NCI-H510A treated with DMSO at 0.1 percent for 48 hours (cell line): ENCODE measurements around the gene ANTXRL.
"Not testable (repeated sequence)": the region's sequence is repeated elsewhere in the genome, so short reads cannot be mapped to it uniquely, and the experiment has no call there.

Experiments
- DNase-seq: peaks from one replicate; lab custom pipeline; 2025; lab: John Stamatoyannopoulos, UW

Gene ANTXRL

DNA sequence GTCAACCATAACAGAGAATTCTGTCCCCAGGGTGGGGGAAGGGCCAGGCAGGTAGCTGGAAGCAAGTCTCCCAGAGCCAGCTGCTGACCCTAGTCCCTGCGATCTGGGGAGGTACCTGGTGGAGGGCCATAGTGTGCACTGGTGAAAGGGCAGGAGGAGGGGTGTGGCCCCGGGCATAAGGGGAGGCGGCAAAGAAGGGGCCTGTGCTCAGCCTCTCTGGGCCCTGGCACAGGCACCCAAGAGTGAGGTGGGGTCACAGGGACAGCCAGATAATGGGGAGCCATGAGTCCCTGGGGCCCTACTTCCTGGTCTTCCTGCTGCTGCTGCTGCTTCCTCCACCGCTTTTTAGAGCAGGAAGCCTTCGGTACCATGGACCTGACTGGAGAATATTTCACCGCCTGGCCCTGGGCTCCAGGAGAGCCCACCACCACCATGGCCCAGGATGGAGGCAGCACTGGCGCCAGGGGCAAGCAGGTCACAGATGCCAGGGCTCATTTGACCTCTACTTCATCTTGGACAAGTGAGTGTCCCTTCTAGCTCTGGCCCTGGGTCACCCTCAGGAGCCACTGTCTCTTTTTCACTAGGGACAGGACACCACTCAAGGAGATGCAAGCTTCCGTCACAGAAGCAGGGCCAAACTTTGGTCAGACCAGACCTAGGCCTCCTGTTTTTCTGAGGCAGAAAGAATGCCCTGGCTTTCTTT, at the start of gene ANTXRL:
Gene ANTXRL, plus strand, starts transcription at position 7 of the 703 bp plus-strand sequence. Its CDS starts 266 bp downstream, at position 273.
- DNase-seq, result no peak

DNA sequence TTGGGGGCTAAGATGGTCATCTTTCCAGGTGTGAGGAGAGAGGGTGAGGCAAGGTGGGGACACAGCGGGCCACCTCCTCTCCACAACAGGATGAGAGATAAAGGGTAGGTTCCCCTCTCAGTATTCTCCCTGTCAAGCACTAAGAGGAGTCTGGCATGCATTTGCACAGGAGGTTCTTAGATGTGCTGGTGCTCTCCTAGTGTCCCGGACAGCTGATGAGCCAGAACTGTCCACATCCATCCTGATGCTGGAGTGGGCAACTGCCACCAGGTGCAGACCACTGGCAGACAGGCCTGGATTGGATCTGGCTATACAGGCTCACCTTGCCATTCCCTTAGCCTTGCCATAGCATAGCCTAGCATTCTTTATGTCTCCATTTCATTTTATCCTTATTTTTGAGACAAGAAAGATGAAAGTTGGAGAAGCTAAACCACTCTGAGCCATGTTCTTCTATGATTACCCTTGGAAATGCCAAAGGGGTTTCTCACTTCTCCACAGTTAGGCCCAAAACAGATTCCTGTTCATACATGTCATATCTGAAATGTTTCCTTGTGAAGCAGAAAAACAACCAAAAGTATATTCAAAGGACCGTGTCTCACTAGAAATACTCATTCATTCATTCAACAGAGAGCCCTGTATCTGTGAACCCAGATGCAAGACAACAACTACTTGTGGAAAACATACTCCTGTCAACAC, 48.8 kb upstream of the ANTXRL start:
- DNase-seq, result no peak

DNA sequence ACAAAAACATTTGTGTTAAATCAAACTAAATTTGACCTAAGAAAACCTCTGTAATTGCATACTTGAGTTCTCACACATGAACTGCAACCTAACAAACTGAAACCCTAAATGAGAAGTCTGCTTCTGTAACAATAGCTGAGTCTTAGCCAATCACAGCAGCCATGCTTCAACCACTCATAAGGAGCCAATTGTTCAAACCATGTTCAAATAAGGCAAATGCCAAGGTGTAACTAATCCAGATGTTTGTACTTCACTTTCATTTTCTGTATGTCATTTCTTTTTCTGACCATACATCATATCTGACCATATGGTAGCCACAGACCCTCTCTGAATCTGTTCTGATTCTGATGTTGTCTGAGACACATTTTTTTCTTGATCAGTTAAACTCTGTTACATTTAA, 47.5 kb upstream of the ANTXRL start:
- DNase-seq, result no peak

DNA sequence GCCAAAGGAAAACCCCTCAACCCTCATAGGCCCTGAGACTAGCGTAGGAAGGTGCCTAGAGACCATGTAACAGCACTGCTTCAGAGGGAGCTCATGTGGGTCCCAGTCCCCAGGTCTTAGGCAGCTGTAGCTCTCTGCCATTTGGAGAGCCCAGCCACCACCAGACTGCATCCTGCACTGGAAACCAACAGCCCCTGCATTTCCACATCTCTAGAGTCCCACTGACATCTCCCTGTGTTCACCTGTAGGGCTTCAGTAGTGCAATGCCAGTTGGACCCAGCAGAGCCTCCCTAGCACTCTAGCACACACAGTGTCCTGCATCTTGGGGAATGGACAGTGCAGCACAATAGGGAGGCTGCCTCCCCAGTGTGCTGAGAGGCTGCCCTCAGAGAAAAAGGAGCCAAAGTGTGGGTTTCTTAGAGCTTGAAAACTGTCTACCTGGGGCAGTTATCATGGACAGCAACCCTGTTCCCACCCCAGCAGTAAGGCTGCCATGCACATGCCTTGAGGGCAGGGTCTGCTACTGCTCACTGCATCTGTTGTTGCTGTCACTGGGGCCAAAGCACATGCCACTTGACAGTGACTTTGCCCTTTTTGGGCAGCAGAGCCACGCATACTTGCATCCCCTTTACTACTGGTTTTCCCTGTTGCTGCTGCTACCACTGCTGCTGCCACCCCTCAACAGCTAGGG, 46.7 kb upstream of the ANTXRL start:
- no peak for DNase-seq

DNA sequence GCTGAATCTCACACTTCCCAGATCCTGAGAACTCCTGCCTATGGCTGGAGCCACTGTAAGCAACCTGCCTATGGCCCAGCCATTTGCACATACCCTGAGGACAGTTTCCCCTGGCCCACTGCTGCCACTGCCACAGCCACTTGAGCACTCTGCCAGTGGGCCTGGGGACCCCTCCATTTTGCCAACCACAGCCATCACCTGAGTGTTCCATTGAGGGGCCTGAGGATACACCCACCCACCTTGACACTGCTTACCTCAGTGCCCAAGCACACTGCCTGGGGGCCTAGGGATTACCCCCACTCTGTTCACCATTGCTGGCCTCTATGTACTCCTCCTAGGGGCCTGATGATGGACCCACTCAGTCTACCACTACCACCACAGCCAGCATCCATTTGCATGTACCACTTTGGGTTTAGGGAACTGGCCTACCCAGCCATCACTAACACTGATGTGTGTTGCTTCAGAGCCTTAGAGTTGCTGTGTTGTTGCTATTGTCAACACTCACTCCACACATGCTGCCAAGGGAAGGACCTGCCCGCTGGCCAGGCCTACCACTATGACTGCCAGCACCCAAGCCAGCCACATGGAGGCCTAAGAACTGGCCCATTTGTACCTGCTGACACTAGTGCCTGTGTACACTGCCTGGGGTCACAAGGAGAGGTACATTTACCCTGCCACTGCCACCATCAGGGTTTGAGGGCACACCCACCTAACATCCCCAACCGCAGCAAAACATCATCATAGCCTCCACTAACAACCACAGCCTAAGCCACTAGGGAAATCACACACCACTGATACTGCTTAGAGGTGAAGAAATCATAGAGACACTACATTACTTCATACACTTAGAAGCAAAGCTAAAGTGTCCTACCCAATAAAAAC, 45.9 kb upstream of the ANTXRL start:
- no peak for DNase-seq

DNA sequence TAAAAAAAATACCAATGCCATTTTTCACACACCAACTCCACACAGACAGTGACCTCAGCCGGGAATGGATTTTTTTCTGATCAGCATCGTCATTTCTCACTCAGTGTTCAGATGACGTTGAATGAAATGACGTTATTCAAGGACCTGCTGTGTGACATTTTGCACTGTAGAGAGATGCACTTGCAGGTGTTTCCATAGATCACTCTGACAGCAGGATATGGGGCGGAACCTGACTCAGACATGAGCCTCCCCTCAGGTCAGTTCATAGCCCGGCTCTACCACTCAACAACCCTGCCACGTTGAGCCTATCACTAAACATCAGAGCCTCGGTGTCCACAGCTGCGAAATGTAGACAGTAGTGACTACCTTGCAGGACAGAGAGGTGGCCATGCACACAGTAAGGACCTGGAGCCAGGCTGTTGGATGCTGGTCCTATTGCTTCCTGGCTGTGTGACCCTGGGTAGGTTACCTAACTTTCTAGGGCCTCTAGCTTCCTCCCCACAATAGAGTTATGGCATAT, 41.4 kb upstream of the ANTXRL start:
- DNase-seq, result peak; percentile 27

DNA sequence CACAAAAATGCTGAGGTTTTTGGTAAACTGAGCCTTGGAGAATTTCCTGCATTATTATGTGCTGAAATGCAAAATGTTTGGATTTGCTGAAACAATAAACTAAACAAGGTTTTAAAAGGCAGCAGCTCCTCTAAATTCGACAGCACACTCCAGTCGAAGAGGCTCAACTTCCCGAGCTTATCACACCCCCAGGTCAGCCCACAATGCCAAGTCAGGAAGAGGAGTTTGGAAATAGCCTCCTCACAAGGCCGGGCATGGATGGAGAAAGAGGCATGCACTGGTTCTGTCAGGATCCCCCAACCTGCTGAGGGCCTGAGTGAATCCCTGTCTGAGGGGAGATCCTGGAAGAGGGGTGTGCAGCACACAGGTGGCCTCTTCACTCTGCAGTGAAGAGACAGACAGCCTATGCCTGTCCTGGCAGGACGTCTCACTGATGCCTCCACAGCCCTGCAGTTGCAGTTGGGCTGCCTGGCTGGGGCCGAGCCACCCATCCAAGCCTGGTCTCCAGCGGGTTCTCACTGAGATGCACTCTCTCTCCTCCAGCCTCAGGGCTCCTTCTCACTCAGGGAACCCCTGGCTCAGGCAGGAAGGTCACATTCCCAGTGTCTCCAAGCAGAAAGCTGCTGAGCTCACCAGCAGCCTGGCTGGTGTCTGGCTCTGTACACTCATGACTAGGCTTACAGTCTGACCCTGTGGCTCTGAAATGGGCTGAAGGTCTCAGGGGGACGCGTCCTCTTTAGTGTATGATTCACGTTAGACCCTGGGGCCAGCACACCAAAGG, 40.2 kb upstream of the ANTXRL start:
- not testable (repeated sequence) for DNase-seq

DNA sequence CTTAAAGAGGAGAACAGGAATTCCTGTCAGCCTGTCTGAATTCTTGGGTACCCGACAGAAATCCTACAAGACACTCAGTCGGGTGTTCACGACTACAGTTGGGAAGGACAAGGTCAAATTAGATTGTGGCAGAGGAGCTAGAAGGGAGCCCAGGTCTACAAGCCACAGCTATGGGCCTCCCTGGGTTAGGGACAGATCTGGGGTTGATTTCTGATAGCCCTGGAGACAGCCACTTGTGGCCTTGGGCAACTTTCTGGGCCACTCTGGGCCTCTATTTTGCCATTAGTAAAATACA, 39.7 kb upstream of the ANTXRL start:
- DNase-seq, result no peak

DNA sequence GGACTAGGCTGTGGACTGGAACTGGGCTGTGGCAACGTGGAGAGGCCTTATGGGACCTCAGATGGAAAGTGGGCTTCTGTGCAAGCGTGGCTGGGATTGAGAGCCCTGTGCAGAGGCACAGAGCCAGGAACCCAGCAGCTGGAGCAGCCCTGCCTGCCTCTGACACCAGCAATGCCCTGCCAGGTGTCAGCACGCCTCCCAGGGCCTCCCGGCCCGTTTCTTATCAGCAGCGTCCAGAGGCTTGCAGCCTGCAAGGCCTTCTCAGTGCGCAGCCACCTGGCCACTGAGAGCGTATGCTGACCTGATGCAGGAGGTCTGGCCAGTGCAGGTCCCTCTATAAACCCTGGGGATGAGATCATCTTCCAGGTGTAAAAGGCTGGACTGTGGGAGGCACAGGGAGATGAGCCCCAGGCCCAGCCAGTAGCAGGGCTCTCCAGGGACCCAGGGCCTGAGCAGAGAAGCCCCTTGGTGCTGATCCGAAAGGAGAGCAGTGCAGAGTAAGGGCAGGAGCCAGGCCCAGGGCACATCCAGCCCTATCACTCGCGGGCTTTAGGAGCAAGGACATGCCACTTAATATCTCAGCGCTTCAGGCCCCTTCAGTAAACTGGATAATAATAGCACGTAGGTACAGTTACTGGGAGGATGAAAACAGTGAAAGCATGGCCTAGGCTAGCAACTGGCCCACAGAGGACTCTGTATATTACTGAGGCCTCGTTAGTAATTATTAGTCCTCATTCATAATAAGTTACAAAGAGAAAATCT, 38.8 kb upstream of the ANTXRL start:
- DNase-seq, result no peak

DNA sequence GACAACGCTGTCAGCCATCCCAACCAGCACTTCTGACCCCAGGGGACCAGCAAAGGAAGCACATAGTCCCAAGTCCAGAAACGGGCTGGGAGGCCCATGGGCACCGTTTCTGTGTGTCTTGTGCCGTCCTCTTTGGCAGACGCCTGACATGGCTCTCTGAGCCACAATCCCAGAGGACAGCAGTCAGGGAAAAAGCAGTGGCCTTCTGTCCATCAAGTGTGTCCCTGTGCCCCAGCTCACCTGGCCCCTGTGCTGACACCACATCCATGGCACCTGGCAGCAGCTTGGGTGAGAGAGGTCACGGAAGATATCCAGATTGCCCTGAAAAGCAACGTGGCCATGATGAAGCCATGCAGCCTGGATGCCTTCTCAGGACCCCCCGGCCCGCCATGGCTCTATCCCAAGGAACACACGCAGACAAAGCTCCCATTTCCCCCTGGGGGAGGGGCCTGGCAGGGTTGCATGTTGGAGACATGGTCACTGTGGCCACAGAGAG, 38.1 kb upstream of the ANTXRL start:
- no peak for DNase-seq

DNA sequence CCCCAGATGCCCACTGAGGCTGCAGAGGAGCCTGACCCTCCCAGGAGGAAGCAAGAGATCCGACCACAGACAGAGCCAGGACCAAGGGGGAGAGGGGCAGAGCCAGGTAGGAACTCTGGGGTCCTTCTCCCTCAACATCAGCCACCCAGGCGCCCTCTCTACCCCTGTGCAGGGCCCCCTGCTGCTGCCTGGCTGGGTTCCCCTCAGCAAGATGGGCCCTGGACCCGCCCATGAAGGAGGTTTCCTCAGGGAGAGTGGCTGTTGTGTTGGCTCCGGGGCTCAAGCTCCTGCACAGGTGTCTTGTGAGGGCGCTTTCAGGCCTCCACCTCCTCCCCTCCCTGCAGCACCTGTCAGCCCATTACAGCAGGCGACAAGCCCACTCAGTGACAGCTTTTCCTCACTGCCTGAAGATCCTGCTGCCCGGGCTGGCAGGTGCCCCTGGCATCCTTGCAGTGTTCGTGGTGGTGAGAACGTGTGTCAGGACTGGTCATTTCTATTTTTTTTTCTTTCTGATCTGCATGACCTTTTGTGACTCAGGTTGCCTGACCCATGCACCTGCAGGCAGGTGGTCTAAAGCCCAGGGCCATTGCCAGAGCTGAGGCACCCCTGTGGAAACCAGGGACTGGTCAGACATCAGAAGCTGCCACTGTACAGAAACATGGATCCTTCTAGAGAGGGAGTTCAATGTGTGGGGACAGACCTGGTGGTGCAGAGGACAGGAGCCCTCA, 37.0 kb upstream of the ANTXRL start:
- not testable (repeated sequence) for DNase-seq

DNA sequence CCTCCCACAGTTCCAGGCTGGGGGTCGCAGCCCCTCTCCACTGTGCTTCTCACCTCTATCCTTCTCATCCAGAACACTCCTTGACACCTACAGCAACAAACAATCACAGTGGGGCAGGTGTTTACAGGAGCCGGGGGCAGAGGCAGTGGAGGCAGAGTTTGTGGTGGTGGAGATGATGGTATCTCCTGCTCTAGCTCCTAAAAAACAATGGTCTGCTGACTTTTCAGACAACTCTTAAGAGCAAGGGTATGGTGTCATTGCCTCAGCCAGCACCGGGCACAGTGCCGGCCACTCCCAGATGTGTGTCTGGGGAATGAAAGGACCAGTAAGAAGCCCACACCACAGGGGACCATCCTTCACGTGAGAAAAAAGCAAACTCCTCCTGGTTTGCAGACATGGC, 36.3 kb upstream of the ANTXRL start:
- no peak for DNase-seq

DNA sequence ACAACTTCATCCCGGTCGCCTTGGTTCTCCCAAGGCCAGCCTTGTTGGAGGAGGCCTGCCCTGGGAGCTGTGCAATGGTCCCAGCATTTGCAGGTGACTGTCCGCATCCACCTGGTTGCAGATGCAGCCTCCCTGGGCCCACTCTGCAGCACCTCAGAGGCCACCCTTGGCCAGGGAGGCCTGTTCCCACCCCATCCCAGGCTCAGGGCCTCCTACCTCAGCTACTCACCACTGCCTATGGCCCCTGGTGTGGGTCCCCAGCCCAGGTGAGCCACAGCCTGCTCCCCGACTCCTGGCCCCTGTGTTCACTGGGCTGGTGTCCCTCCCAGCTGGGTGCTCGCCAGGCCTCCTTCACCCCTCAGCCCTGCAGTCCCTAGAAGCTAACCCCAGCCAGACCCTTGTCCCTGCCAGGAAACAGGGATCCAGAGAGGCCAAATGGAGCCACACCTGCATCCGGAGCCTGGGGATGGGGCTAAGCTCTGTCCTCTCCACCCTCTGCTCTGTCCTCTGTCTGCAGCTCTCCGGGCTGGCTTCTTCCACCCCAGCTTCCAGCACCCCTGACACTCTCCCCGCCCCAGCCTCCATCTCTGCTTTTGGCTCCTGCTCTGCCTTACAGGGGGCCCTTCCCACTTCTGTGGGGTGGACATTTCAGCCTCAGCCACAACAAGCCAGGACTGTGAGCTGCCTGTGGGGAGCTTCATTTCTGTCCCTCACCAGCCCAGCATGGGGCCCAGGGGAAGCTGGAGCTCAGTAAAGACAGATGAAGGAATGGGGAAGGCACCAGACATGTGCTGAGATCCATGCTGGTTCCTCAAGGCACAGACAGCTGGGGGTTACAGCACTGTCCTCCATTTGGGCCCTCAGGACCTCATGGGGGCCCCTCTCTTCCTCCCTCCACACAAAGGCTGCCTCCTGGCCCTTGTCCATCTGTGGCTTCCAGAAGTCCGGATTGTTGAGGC, 35.6 kb upstream of the ANTXRL start:
- no peak for DNase-seq

DNA sequence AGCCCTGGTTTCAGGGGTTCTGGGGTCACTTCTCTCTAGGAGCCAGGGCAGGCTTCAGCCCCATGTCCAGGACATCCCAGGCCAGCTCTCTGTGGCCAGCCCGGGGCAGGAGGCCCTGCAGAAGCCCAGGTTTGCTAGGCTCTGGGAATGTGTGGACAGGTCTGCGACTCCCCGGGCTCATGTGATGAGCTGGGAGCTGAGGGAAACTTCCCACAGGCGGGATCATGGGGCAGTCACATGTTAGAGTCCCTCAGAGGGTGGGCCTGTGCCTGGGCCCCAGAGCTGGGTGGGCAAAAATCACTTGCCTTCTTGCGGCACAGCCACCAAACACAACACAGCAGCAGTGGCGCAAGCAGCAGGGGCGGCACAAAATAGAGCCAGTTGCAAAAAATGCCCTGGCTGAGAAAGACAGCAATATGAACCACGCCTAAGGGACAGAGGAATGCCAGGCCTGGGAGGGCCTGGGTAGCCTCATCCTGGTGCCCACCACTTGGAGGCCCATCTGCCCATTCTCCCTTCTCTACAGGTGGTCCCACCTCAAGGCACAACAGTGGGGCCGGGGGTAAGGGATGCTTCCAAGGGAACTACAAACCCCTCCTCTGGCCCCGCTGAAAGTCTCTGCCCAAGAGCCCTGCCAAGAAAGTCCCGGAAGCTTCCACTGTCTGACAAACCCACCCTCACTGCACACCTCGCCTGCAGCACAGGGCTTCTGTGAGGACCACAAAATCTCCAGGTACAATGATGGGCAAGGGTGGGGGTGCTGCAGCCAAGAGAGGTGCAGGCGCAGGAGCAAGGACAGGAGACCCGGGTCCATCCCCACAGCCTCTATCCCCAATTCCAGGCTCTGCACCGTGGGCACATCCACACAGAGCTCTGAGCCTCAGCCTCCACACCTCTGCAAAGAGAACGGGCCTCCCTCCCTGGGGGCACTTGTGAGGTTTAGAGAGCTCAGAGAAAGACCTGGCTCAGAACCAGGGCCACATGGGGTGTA, 34.6 kb upstream of the ANTXRL start:
- DNase-seq, result no peak

DNA sequence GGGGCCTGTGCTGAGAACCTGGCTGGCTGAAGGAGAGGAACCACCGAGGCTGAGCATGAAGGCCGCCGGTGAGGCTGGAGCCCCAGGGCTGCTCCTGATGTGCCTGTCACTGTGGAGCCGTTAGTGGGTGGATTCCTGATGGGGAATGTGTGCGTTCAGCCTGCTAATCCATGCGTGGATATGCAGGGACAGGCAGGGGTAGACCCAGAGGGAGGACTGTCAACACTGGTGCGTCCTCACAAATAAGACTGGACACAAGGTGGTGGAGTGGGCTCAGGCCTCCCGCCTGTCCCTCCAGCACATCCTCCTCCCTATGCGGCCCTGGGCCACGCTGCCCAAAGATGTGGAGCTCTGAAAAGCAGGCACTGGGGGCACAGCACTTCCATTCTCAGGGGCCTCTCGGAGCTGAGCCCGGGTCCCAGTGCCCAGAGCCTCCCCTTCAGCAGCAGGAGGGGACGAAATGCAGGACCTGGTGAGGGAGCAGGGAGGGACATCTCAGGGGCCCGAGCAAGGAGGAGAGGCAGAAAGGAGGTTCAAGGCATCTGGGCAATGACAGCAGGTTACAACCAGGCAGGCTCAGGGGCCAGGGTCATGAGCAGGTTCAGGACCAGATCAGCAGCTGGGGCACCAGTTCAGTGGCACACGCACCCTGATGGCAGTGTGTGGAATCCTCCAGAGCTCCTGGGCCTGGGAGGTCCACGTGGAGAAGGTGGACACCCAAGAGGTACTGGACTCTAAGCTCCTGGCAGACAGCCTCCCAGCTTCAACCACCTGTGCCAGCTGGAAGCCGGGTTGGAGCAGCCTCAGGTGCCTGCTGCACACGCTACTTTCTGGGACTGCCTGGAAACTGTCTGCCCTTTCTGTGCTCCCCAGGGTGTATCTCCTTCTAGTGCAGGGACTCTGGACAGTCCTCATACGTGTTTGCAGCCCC, 33.5 kb upstream of the ANTXRL start:
- no peak for DNase-seq

DNA sequence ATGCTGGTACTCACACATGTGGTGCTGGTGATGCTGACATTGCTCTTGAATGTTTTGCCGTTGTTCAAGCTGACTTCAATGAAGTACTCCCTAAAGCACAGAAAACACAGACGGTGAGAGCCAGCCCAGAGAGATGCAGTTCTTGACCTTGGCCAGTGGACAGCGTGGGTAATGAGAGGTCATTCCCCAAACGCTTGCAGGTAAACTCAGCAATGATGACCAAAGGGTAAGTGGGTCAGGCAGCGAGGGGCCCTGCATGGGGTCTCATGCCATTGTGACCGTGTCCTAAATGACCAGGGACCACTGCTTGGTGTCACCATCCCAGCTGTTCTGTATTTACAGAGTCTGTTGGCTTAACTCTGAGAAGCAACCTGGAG, 32.8 kb upstream of the ANTXRL start:
- no peak for DNase-seq
